ENCODE measurements around the gene SRSF10. TPM values are rescaled to one million over a fixed set of nuclear protein-coding genes. Genes with fewer than 3 reads are reported as not detected.
A peak's percentile ranks its signal among the peaks of the same experiment; 100 is the strongest.

Gene SRSF10
- total RNA-seq, 1 donor, result 127 TPM

DNA sequence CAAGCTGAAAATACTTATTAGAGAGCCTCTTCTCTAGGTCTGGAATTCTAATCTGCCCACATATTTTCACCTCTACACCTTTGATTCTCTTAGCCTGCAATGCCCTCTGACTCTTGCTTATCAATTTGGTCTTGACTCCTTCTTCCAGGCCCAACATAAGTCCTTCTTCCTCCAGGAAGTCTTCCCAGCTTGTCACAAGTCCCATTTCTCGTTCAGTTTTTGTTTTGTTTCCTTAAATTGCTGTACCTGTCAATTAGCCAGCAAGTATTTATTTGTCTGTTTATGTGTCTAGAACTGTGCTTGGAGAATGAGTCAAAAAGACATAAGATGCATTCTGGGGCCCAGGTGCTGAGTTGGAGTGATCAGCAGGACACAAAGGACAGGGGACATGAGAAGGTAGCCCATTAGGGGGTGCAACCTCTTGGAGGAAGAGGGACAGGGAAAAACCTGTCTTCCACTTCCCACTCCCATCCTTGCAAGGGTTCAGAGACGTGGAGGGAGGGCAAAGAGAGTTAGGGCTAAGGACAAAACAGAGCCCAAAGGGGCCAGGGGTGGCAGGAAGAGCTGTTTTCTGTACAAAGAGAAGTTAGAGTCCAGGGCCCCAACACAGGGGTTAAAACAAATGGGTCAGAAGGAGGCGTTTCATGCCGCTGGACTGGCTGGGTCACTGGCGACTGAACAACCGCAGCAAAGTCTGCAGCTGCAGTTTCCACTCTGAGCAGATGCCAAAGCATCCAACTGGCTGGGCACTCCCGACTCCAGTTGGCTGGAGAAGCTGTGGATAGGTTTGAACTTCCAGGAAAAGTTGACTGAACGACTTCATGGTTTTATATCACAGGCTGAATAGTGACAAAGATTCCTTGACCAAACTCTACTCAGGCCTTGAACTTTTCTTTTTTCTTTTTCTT is 56.3 kb downstream of the SRSF10 start:
- no peak overlapping the region for H3K4me3 ChIP-seq (ENCODE audit: low read depth, low read length)
- peak; percentile 14 for DNase-seq (ENCODE audit: low read depth)
- TF ChIP-seq, protein P1, sequence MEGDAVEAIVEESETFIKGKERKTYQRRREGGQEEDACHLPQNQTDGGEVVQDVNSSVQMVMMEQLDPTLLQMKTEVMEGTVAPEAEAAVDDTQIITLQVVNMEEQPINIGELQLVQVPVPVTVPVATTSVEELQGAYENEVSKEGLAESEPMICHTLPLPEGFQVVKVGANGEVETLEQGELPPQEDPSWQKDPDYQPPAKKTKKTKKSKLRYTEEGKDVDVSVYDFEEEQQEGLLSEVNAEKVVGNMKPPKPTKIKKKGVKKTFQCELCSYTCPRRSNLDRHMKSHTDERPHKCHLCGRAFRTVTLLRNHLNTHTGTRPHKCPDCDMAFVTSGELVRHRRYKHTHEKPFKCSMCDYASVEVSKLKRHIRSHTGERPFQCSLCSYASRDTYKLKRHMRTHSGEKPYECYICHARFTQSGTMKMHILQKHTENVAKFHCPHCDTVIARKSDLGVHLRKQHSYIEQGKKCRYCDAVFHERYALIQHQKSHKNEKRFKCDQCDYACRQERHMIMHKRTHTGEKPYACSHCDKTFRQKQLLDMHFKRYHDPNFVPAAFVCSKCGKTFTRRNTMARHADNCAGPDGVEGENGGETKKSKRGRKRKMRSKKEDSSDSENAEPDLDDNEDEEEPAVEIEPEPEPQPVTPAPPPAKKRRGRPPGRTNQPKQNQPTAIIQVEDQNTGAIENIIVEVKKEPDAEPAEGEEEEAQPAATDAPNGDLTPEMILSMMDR (IDR thresholded peaks at IDR 0.05; ENCODE audit: insufficient read depth, low read length), result no peak

DNA sequence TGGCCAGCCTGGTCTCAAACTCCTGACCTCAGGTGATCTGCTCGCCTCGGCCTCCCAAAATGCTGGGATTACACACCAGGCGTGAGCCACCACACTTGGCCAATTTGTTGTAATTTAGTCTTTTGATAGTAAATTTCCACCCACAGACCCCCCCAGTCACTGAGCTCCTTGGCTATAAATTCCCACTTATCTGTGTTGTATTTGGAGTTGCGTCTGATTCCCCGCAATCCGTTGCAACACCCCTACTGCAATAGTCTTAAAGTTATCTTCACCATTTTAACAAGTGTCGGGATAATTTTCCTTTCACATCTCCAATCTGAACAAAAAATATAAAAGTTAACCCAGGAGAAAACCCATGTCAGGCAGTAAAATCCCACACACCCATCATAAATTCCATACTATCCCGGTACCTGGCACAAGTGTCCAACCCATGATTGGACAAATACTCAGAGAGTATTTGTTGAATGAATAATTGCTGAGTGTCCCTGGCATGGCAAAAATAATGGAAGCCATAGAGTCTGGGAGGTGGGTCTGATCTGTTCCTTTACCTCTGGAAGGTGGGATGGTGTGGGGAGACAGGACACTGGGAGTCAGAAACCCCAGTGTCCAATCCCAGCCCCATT is 57.7 kb downstream of the SRSF10 start:
- TF ChIP-seq, protein P1 (IDR thresholded peaks at IDR 0.05; ENCODE audit: insufficient read depth, low read length), result no peak
- H3K4me3 ChIP-seq (ENCODE audit: low read depth, low read length), result no peak overlapping the region
- no peak for DNase-seq (ENCODE audit: low read depth)

DNA sequence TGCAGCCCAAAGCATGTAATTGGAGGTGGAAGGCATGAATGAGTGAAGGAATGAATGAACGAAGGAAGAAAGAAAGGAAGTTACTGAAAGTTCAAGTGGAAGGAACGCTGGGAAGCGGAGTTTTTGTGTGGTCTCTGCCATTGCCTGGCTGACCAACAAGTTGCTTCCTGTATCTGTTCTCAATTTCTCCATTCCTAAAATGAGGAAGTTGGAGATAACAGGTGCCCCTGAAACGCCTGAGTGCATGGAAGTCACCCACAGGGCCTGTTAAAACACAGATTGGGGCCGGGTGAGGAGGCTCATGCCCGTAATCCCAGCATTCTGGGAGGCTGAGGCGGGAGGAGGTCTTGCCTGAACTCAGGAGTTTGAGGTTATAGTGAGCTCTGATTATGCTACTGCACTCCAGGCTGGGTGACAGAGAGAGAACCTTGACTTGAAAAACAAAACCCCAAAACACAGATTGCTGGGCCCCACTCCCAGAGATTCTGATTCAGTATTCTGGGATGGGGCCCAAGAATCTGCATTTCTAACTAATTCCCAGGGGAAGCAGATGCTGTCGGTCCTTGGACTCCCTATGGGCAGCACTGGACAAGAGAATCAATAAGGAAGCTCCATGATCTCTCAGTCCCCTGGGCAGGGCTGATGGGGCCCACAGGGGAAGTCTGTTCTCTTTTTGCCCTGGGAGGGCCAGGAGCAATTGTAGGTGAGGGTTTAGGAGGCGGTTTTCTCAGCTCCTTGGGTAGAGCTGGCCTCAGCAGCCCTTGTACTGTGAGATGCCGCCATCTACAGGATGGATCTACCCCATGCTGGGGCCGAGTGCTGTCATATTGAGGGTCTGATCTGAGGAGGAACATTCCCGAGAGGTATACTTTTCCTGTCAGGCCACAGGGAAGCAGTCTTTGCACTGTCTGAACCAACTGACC is 63.7 kb downstream of the SRSF10 start:
- no peak overlapping the region for H3K4me3 ChIP-seq (ENCODE audit: low read depth, low read length)
- peak; percentile 49 for DNase-seq (ENCODE audit: low read depth)
- TF ChIP-seq, protein P1 (IDR thresholded peaks at IDR 0.05; ENCODE audit: insufficient read depth, low read length), result peak; percentile 59

DNA sequence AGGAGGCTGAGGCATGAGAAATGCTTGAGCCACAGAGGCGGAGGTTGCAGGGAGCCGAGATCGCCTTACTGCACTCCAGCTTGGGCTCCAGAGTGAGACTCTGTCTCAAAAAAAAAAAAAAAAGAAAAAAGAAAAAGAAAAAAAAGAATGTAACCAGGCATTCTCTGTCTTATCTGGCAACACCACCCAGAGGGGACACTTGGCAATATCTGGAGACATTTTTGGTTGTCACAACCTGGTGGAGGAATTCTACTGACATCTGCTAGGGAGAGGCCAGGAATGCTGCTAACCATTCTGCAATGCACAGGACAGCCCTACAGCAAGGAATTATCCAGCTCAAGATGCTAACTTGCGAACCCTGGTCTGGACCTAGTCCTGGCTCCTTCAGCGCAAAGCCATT is 64.7 kb downstream of the SRSF10 start:
- H3K4me3 ChIP-seq (ENCODE audit: low read depth, low read length), result no peak overlapping the region
- TF ChIP-seq, protein P1 (IDR thresholded peaks at IDR 0.05; ENCODE audit: insufficient read depth, low read length), result no peak
- no peak for DNase-seq (ENCODE audit: low read depth)

DNA sequence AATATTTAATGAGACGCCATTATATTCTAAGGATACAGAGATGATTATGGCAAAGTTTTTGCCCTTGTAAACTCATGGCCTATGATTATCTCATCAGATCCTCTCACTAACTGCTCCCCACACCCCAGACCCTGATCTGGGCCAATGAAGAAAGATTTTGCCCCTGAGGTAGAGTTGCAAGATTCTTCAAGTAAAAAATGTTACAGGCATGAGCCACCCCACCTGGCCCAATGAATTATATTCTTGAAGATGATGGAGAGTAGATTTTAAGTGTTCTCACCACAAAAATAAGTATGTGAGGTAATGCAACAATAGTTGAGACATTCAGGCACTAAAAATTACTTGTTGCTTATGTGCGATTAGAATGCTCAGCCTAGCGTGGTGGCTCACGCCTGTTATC is 65.2 kb downstream of the SRSF10 start:
- no peak overlapping the region for H3K4me3 ChIP-seq (ENCODE audit: low read depth, low read length)
- no peak for DNase-seq (ENCODE audit: low read depth)
- TF ChIP-seq, protein P1 (IDR thresholded peaks at IDR 0.05; ENCODE audit: insufficient read depth, low read length), result no peak

Small RNAs within 50 kb of the gene (small RNA-seq; reads per million reads assigned to genes)
- not detected for gene MIR378F

Other genes with a start within 250 kb of the SRSF10 start
- gene ELOA, start 236.9 kb downstream of the SRSF10 start, total RNA-seq (ENCODE audit: low replicate concordance), result 33.4 and 41.9 TPM in 2 replicates
- gene PITHD1, start 201.9 kb downstream of the SRSF10 start, total RNA-seq (ENCODE audit: low replicate concordance), result 43.8 and 50.0 TPM in 2 replicates
- gene LYPLA2, start 189.2 kb downstream of the SRSF10 start, total RNA-seq (ENCODE audit: low replicate concordance), result 11.8 and 39.9 TPM in 2 replicates
- 5.0 and 16.7 TPM in 2 replicates for gene GALE, start 179.6 kb downstream of the SRSF10 start, total RNA-seq (ENCODE audit: low replicate concordance)
- 28.4 and 38.1 TPM in 2 replicates for gene HMGCL, start 154.9 kb downstream of the SRSF10 start, total RNA-seq (ENCODE audit: low replicate concordance)
- gene FUCA1, start 112.0 kb downstream of the SRSF10 start, total RNA-seq (ENCODE audit: low replicate concordance), result 3.8 and 5.9 TPM in 2 replicates
- gene CNR2, start 67.0 kb downstream of the SRSF10 start, total RNA-seq (ENCODE audit: low replicate concordance), result under 0.01 TPM in 1 of 2 replicates, not detected in the other
- 133 and 134 TPM in 2 replicates for gene PNRC2, start 20.5 kb downstream of the SRSF10 start, total RNA-seq (ENCODE audit: low replicate concordance)
- under 0.01 TPM in 1 of 2 replicates, not detected in the other for gene MYOM3, start 131.8 kb upstream of the SRSF10 start, total RNA-seq (ENCODE audit: low replicate concordance)
- 0.09 TPM in 1 of 2 replicates, not detected in the other for gene IL22RA1, start 162.8 kb upstream of the SRSF10 start, total RNA-seq (ENCODE audit: low replicate concordance)
- gene IFNLR1, start 207.0 kb upstream of the SRSF10 start, total RNA-seq (ENCODE audit: low replicate concordance), result 0.36 TPM in 1 of 2 replicates, not detected in the other

Data from fibroblast of the aortic adventitia (primary cell).